NCI-H345 treated with DMSO at 0.1 percent for 48 hours (cell line): ENCODE data around the gene GLCE.
"Not testable (repeated sequence)": the region's sequence is repeated elsewhere in the genome, so short reads cannot be mapped to it uniquely, and the experiment has no call there.

Experiments
- DNase-seq: peaks from one replicate; lab custom pipeline; 2025; ENCODE audit not compliant: unreplicated experiment; lab: John Stamatoyannopoulos, UW

GLCE gene

DNA sequence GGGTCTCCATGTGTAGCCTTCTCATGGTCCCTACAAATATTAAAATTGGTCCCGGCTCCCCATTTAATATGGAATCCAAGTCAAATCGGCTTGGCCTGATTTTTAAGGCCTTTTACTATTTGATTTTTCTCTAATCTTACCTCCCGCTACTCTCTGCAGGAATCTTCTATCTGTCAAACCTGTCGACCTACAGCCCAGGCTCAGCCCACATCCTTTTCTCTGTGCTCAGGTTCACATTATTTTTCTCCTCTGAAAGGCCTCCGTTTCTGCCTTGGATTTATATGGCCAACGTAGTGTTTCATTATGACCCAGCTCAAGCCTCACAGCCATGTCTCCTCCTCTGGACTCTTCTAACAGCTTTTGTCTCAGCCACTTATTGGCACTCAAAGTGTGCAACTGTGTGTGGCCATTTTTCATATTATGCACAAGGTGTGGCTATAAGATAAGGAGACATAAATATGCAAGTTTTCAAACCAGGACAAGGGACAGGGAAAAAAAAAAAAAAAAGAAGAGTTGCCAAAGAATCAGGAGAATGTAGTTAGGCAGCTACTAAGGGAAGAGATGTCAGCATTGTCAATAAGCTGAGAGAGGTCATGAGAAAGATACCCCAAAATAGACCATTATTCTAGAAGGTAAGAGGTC is 2.1 kb upstream of the GLCE start:
- no peak for DNase-seq

- no peak for DNase-seq
These were observed 1.6 kb upstream of the GLCE start for GRCh38 chr15:69158843-69159240.

- DNase-seq, result no peak
These were observed 662 bp upstream of the GLCE start for GRCh38 chr15:69159805-69160140.

- peak; percentile 13 for DNase-seq
These were observed 843 bp downstream of the GLCE start for GRCh38 chr15:69161079-69161877.

GRCh38 chr15:69161878-69162213 is 1.4 kb downstream of the GLCE start:
- DNase-seq, result no peak

DNA sequence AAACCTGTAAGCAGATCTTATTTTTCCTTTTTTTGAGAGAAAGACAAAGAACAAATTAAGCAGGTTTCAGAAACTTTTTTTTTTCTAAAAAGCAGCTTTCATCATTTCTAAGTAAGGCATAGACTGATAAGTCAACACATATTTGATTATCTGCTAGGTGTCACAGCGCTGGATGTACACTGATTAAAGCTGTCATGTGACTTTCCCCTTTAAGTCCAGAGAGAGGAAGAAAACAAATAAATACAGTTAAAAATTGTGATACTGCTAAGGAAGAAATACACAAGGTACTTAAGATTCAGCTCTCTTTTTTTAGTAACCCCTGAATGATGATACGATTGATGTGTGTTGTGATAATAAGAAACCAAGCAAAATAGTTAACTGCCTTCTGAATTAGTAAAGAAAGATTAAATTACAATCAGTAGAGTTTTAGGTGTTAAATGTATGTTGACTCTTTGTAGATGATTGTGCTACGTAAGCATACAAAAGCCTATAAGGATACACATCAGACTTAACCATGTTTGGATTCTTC is 2.8 kb downstream of the GLCE start:
- no peak for DNase-seq

- DNase-seq, result no peak
These were observed 4.6 kb downstream of the GLCE start for GRCh38 chr15:69164807-69165636.

- DNase-seq, result no peak
These were observed 5.2 kb downstream of the GLCE start for GRCh38 chr15:69165637-69166025.

DNA sequence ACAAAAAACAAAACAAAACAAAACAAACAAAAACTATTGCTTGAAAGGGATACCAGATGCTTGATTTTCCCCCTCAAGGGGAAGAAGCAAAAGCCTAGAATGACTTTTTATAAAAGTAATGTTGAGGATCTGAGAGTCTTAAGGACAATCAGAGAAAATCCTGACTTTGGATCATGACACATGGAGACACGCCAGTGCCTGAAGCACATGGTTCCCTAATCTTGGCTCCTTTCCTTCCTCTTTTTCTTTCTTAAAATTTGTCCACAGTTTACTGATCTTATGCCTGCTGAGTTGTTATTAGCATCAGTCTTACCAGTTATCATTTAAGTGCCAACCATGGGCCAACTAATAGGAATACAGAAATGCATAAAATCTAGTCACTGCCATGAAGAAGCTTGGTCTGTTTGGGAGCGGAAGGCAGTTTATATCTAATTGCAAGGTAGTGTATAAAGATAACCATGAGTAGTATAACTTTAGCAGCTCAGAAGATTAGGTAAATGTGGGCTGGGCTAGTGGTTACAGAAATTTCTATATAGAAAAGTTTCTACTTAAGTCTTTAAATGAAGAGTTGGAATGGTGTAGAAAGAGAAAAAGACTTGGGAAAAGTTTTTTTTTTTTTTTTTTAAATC is 6.9 kb downstream of the GLCE start:
- DNase-seq, result no peak

- not testable (repeated sequence) for DNase-seq
These were observed 7.9 kb downstream of the GLCE start for GRCh38 chr15:69168361-69168760.

- DNase-seq, result not testable (repeated sequence)
These were observed 9.1 kb downstream of the GLCE start for GRCh38 chr15:69169540-69169939.

DNA sequence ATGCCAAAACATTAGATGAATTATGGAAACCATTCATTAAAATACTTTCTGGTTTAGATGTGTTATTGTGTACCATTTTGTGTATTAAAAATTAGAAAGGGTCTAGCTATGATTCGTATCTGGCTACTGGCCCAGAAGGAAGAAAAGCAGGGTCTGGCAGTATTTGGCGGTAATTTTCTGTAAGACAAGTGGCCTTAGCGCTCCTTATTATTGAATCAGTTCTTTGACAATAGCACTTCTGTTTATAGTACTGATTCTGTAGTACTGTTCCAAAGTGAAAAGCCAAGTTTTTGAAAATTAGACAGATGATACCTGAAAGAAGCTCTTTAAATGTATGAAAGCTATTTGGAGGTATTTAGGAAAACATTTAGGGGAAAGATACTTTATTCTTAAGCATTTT is 10.2 kb downstream of the GLCE start:
- no peak for DNase-seq

DNA sequence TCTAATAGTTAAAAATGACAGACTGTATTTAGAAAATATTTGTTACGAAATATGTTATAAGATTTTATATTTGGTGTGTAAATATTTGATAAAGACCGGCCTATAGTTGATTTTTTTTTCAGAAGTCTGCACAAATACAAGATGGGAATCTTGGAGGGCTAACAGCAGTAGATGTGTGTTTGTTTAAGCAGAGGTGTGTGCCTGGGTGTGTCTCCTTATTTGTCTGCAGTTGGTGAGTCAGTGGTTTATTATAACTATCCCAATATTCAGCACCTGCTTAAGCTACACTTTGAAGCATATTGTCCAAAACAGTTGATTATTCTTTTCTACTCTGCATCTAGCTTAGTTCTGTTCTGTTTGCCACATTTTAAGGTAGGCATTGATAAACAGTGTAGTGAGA is 12.4 kb downstream of the GLCE start:
- DNase-seq, result no peak

GRCh38 chr15:69175536-69175935 is 15.1 kb downstream of the GLCE start:
- DNase-seq, result no peak

DNA sequence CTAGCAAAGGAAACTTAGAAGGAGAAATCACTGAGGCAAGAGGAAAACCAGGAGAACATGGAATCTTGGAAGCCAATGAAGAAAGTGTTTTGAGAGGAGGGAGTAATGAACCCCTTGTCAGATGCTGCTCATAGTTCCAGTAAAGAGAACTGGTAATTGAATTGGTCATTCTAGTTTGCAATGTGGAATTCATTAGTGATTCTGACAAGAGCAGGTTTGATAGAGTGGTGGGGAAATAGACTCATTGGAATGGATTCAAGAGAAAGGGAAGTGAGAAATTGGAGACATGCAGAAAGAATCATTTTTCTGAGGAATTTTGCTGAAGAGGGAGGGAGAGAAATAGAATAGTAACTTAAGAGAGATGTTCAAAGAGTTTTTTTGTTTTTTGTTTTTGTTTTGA is 21.0 kb downstream of the GLCE start:
- no peak for DNase-seq

- DNase-seq, result no peak
These were observed 24.8 kb downstream of the GLCE start for GRCh38 chr15:69185216-69185615.

DNA sequence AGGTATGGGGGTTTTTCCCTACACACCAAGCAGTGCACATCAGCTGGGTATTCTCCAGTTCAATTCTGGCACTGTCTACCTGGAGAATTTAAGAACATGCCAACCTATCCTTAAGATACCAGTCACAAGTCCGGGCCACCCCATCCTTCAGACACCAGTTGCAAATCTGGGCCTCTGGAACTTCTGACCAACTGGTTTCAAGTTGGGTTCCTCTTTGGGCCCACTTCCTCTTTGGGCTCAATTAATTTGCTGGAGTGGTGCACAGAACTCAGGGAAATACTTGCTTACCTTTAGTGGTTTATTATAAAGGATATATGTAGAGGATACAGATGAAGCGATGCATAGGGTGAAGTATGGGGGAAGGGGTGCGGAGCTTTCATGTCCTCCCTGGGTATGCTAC is 25.3 kb downstream of the GLCE start:
- DNase-seq, result no peak

DNA sequence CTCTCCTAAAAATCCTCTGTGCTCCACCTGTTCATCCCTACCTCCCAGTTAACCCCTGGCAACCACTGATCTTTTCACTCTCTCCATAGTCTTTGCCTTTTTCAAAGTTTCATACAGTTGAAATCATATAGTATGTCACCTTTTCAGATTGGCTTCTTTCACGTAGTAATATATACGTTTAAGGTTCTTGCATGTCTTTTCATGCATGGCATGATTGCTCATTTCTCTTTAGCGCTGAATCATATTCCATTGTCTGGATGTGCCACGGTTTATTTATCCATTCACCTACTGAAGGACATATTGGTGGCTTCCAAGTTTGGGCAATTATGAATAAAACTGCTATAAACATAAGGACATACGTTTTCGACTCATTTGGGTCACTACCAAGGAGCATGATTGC is 28.7 kb downstream of the GLCE start:
- no peak for DNase-seq

- DNase-seq, result no peak
These were observed 29.7 kb downstream of the GLCE start for GRCh38 chr15:69190091-69190490.

DNA sequence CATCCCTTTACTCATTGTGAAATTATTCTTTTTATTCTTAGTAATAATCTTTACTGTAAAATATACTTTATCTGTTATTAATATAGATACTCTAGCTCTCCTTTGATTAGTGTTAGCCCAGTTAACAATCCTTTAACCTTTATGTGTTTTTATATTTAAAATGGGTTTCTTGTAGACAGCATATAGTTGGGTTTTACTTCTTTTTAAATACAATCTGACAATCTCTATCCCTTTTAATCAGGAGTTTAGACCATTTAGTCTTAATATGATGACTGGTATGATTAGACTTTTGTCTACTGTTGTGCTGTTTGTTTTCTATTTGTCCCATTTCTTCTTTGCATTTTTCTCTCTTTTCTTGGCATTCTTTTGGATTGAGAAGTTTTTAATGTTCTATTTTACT is 30.1 kb downstream of the GLCE start:
- DNase-seq, result no peak

DNA sequence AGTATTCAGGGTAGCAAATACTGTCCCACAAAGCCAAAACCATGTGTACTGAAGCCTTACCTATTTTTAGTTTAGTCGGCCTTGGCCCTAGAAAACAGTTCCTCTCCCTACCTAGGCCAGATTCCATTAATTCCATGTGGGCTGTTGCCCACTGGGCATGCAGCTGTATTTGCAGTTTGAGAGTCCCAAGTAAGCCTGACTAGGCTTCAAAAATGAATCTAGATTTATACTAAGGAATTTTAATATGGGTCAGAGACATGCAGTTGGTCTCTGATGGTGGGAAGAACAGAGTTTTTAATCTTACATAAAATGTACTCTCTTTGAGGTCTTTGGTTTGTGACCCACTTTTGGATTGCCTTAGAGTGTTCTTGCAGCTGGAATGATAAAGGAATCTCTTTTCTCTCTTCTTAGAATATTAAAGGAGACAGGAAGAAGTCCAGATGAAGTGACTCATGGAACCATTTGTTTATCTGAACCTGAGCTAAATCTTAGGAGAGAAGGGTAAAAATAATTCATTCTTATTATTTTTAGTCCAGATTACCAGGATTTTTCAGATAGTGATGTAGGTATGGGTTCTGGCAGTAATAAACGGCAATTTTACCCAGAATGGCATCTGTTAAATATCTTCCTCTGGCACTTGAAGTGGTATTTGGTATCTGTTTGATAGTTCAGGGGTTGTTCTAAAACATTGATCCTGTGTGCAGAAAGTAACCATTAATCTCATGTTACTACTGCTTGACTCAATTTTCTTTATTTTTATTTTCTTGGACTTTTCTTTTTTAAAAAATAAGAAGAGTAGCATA is 33.8 kb downstream of the GLCE start:
- no peak for DNase-seq
